A549 (cell line): ENCODE data around the gene DDI2. TPM values are rescaled to one million over a fixed set of nuclear protein-coding genes. Genes with fewer than 3 reads are reported as not detected.

ENCODE experiments used
- ATAC-seq, 2 experiments: fragments of 200-7000 bp in 1 of 2; fragments of >200 bp in 1 of 2; cut with Nextera tagmentation in 1 of 2; cut with Tn5 transposase in 1 of 2; 3 replicates each; pipeline versions ENCODE4 v1.8.0 to v1.9.1; 2018 to 2020; ENCODE audit warnings: mild to moderate bottlenecking in 1 of 2, moderate library complexity in 1 of 2
- CTCF ChIA-PET: fragments of 300-600 bp; sonication (Branson Sonifier 250); formaldehyde crosslinking; extraction: SDS; loops from one replicate; lab custom pipeline; 2021; ENCODE audit warnings: antibody characterized with exemption, inconsistent platforms; lab: Yijun Ruan, JAX
- POLR2A ChIA-PET: fragments of 350-600 bp; formaldehyde crosslinking; extraction: SDS; loops from one replicate; lab custom pipeline; 2021; ENCODE audit warnings: antibody characterized with exemption, inconsistent platforms; lab: Yijun Ruan, JAX
- DNase-seq, 2 experiments: peaks; one replicate each; pipeline versions ENCODE4 v3.0.0 to v3.0.0-alpha.2; 2011 to 2016; ENCODE audit warnings: low read depth in 1 of 2, low spot score in 1 of 2
- FAIRE-seq: peaks from 2 replicates; lab custom pipeline; 2011; peaks lifted over from hg19 to GRCh38; lab: Jason Lieb, UNC
- H3K27ac ChIP-seq, 2 experiments: fragments of >200 bp; sonication (Bioruptor Twin); formaldehyde crosslinking; 3 replicates each; pipeline ENCODE4 v1.5.1; 2016 to 2017
- H3K4me1 ChIP-seq: fragments of >200 bp; sonication (Bioruptor Twin); formaldehyde crosslinking; 3 replicates; pipeline ENCODE4 v1.6.1; 2016
- H3K4me2 ChIP-seq: fragments of >200 bp; sonication (Bioruptor Twin); formaldehyde crosslinking; 3 replicates; pipeline ENCODE4 v1.6.1; 2016
- H3K4me3 ChIP-seq: fragments of >200 bp; sonication (Bioruptor Twin); formaldehyde crosslinking; 3 replicates; pipeline ENCODE4 v1.5.1; 2016
- H3K9me3 ChIP-seq: fragments of >200 bp; sonication (Bioruptor Twin); formaldehyde crosslinking; 3 replicates; pipeline ENCODE4 v1.6.1; 2016
- ATOH8 ChIP-seq: fragments of 250-450 bp; sonication (Bioruptor Pico); IDR thresholded peaks from 2 replicates; pipeline ENCODE4 v1.5.0; 2020; ENCODE audit warnings: low read depth, mild to moderate bottlenecking, moderate library complexity
- BHLHE40 ChIP-seq: IDR thresholded peaks from 2 replicates; pipeline ENCODE4 v1.6.1; 2012; ENCODE audit warnings: low read depth, low read length, inconsistent platforms
- CBX8 ChIP-seq: fragments of 200-600 bp; sonication (generic); IDR thresholded peaks from 2 replicates; pipeline ENCODE4 v1.6.1; 2016
- CEBPB ChIP-seq, 2 experiments: fragments of >200 bp in 1 of 2; sonication (Bioruptor Twin) in 1 of 2; formaldehyde crosslinking in 1 of 2; IDR thresholded peaks; 2 replicates each; pipeline ENCODE4 v1.6.1; 2012 to 2016
- CTCF ChIP-seq: fragments of >200 bp; sonication (Bioruptor Twin); formaldehyde crosslinking; IDR thresholded peaks from 3 replicates; pipeline ENCODE4 v1.5.1; 2016
- EHMT2 ChIP-seq: fragments of 200-600 bp; sonication (generic); IDR thresholded peaks from 2 replicates; pipeline ENCODE4 v1.6.1; 2016; ENCODE audit warnings: antibody characterized with exemption, low read depth, mild to moderate bottlenecking, moderate library complexity
- FOSL2 ChIP-seq, 2 experiments: fragments of 450-650 bp in 1 of 2; fragments of >200 bp in 1 of 2; sonication (Bioruptor Twin) in 1 of 2; formaldehyde crosslinking; IDR thresholded peaks; 2 replicates each; pipeline versions ENCODE4 v1.5.0 to v1.6.1; 2016 to 2020; ENCODE audit warnings: mild to moderate bottlenecking in 1 of 2, moderate library complexity in 1 of 2
- GATA3 ChIP-seq: IDR thresholded peaks from 2 replicates; pipeline ENCODE4 v1.6.1; 2012; ENCODE audit warnings: borderline replicate concordance
- HDAC2 ChIP-seq: fragments of 200-600 bp; sonication (generic); IDR thresholded peaks from 2 replicates; pipeline ENCODE4 v1.6.1; 2016
- HES2 ChIP-seq: fragments of >200 bp; sonication (Bioruptor Twin); formaldehyde crosslinking; IDR thresholded peaks from 2 replicates; pipeline ENCODE4 v1.6.1; 2016
- HMGXB4 ChIP-seq: fragments of 250-450 bp; sonication (Bioruptor Pico); IDR thresholded peaks from 2 replicates; pipeline ENCODE4 v1.5.0; 2021; ENCODE audit warnings: mild to moderate bottlenecking, moderate library complexity, borderline replicate concordance
- HOXA7 ChIP-seq: fragments of 250-450 bp; sonication (Bioruptor Pico); IDR thresholded peaks from 2 replicates; pipeline ENCODE4 v1.5.0; 2020; ENCODE audit warnings: mild to moderate bottlenecking, moderate library complexity
- HOXB13 ChIP-seq: fragments of 250-450 bp; sonication (Bioruptor Pico); IDR thresholded peaks from 2 replicates; pipeline ENCODE4 v1.5.0; 2020; ENCODE audit warnings: low read depth, mild to moderate bottlenecking, moderate library complexity
- JUN ChIP-seq, 2 experiments: fragments of >200 bp; sonication (Bioruptor Twin); formaldehyde crosslinking; IDR thresholded peaks; 2 replicates in 1 of 2; 3 replicates in 1 of 2; pipeline ENCODE4 v1.6.1; 2016 to 2017
- JUNB ChIP-seq: fragments of >200 bp; sonication (Bioruptor Twin); formaldehyde crosslinking; IDR thresholded peaks from 2 replicates; pipeline ENCODE4 v1.6.1; 2016
- KDM1A ChIP-seq: fragments of 200-600 bp; sonication (generic); IDR thresholded peaks from 2 replicates; pipeline ENCODE4 v1.6.1; 2016; ENCODE audit warnings: low read depth, mild to moderate bottlenecking
- KDM5A ChIP-seq: fragments of 200-600 bp; sonication (generic); IDR thresholded peaks from 2 replicates; pipeline ENCODE4 v1.6.1; 2016; ENCODE audit warnings: antibody characterized with exemption, mild to moderate bottlenecking
- MAX ChIP-seq: IDR thresholded peaks from 2 replicates; pipeline ENCODE4 v1.6.1; 2012
- MAZ ChIP-seq: fragments of 150-350 bp; IDR thresholded peaks from 2 replicates; pipeline ENCODE4 v1.6.1; 2014; ENCODE audit warnings: antibody characterized with exemption, low read depth, low read length, borderline replicate concordance
- MYC ChIP-seq: IDR thresholded peaks from 2 replicates; pipeline ENCODE4 v1.6.1; 2012; ENCODE audit warnings: mild to moderate bottlenecking, inconsistent platforms, low read length, improper control_type of control experiment, borderline replicate concordance
- NR3C1 ChIP-seq: fragments of >200 bp; sonication (Bioruptor Twin); formaldehyde crosslinking; IDR thresholded peaks from 3 replicates; pipeline ENCODE4 v1.6.1; 2017
- PHF8 ChIP-seq: fragments of 200-600 bp; sonication (generic); IDR thresholded peaks from 2 replicates; pipeline ENCODE4 v1.6.1; 2016; ENCODE audit warnings: low read depth, mild to moderate bottlenecking, antibody characterized with exemption, moderate library complexity, borderline replicate concordance
- RAD21 ChIP-seq, 2 experiments: fragments of >200 bp in 1 of 2; sonication (Bioruptor Twin) in 1 of 2; formaldehyde crosslinking in 1 of 2; IDR thresholded peaks in 1 of 2; conservative IDR thresholded peaks in 1 of 2; 2 replicates in 1 of 2; 3 replicates in 1 of 2; pipeline ENCODE4 v1.6.1; 2012 to 2018; ENCODE audit warnings: inconsistent platforms in 1 of 2
- REST ChIP-seq: fragments of 200-600 bp; sonication (generic); IDR thresholded peaks from 2 replicates; pipeline ENCODE4 v1.6.1; 2016; ENCODE audit warnings: antibody characterized with exemption, mild to moderate bottlenecking, moderate library complexity
- RFX5 ChIP-seq: fragments of 450-650 bp; IDR thresholded peaks from 2 replicates; pipeline ENCODE4 v1.7.1; 2014; ENCODE audit warnings: antibody characterized with exemption, mild to moderate bottlenecking, moderate library complexity
- RNF2 ChIP-seq: fragments of 200-600 bp; sonication (generic); IDR thresholded peaks from 2 replicates; pipeline ENCODE4 v1.6.1; 2016; ENCODE audit warnings: low read depth, mild to moderate bottlenecking, antibody characterized with exemption, moderate library complexity, borderline replicate concordance
- SMC3 ChIP-seq: fragments of >200 bp; sonication (Bioruptor Twin); formaldehyde crosslinking; IDR thresholded peaks from 3 replicates; pipeline ENCODE4 v1.6.1; 2018; ENCODE audit warnings: inconsistent platforms
- TFCP2L1 ChIP-seq: fragments of 250-450 bp; sonication (Bioruptor Pico); IDR thresholded peaks from 2 replicates; pipeline ENCODE4 v1.5.0; 2021; ENCODE audit warnings: mild to moderate bottlenecking
- USF2 ChIP-seq: fragments of 450-650 bp; IDR thresholded peaks from 2 replicates; pipeline ENCODE4 v1.6.1; 2014; ENCODE audit warnings: antibody characterized with exemption
- WGBS: methylation state at CpG from one replicate; pipeline ENCODE4 v1.1.6; 2017; ENCODE audit errors: missing lambda C conversion rate; 5-methylcytosine and 5-hydroxymethylcytosine counted together
- polyA plus RNA-seq, 4 experiments: library from polyadenylated mRNA; depleted of rRNA in 3 of 4; stranded (reverse); fragments of >200 nt; fragmentation: RNase III in 1 of 4; extraction: RNeasy Plus Mini Kit Qiagen cat#74134 plus additional on column Dnase treatment in 1 of 4; gene quantifications; 2 replicates in 3 of 4; 3 replicates in 1 of 4; pipeline ENCODE4 v1.2.3, GENCODE V29; 2011 to 2017

Gene DDI2
- polyA plus RNA-seq, 2 of the 4 experiments (the other 2 are of a cell fraction) = 6.3 to 8.6 TPM

GRCh38 chr1:15603050-15603965 is 13.9 kb upstream of the DDI2 start:
- FAIRE-seq (peak; percentile 13), ATAC-seq (peak; percentile 98), DNase-seq (peak; percentile 94)
- WGBS = 3% methylated on average over 36 of the region's 56 CpGs
- Histone ChIP-seq H3K9me3 (0 out of 3 replicates have a peak, but pooled peaks cover 2% of the 10 kb centered on the region), H3K27ac (peak overlapping the region; percentile 79 to 84), H3K4me1 (peaks cover 15% of the 10 kb centered on the region), H3K4me2 (peak overlapping the region; percentile 82), H3K4me3 (peak overlapping the region; percentile 88)
- POLR2A ChIA-PET = interaction anchor here (0.6 to 2.2 kb wide), 4 partner anchors 9 to 210 kb away, joined by 3 to 24 read pairs (median 4); partner anchors contain the start of gene DDI2
- CTCF ChIA-PET = interaction anchor here (0.9 to 1.5 kb wide), 4 partner anchors 11 to 138 kb away, joined by 3 read pairs; no protein-coding TSS in a partner anchor
- TF ChIP-seq RAD21 (conservative IDR thresholded peaks at IDR 0.05 in 1 of 2, IDR thresholded peaks at IDR 0.05 in 1 of 2) (no peak), SMC3 (no peak), GATA3 (no peak), KDM5A (no peak), REST (no peak), EHMT2 (no peak), NR3C1 (no peak), ATOH8 (peak; percentile 33; the same call in 1 of the 2 replicates), MAX (peak; percentile 99), HMGXB4 (CRISPR knock-in tag) (no peak), KDM1A (no peak), MAZ (no peak), HOXB13 (CRISPR knock-in tag) (peak; percentile 69; the same call in 1 of the 2 replicates), FOSL2 (IDR thresholded peaks at IDR 0.05) (no peak), FOSL2 (CRISPR knock-in tag; IDR thresholded peaks at IDR 0.05) (no peak), RFX5 (peak; percentile 69; the same call in 1 of the 2 replicates), CBX8 (no peak), CEBPB (IDR thresholded peaks at IDR 0.05) (peak; percentile 39 to 70; a peak in 3 of 4 replicates), RNF2 (no peak), BHLHE40 (peak; percentile 53), USF2 (peak; percentile 99), HDAC2 (no peak), JUNB (no peak), HES2 (no peak), TFCP2L1 (CRISPR knock-in tag) (no peak), MYC (no peak), PHF8 (peak; percentile 49; the same call in 1 of the 2 replicates), HOXA7 (CRISPR knock-in tag) (no peak), CTCF (no peak), JUN (IDR thresholded peaks at IDR 0.05) (peak in 1 of 2 experiments; percentile 51; a peak in 2 of 5 replicates)
